H9 (cell line): ENCODE results near the gene OPALIN. TPM values are rescaled to one million over a fixed set of nuclear protein-coding genes. Genes with fewer than 3 reads are reported as not detected.
A peak's percentile ranks its signal among the peaks of the same experiment; 100 is the strongest.

Source experiments
- DNase-seq: peaks from one replicate; pipeline ENCODE4 v3.0.0-alpha.2; 2017
- H2AFZ ChIP-seq: one replicate; pipeline ENCODE4 v1.6.1; 2013; ENCODE audit warnings: mild to moderate bottlenecking, low read length, control low read depth, moderate library complexity
- H2AK5ac ChIP-seq: 2 replicates; pipeline ENCODE4 v1.6.1; 2013; ENCODE audit warnings: low read length, control low read depth, mixed read lengths; ENCODE audit not compliant: insufficient read length
- H2BK120ac ChIP-seq: one replicate; pipeline ENCODE4 v1.6.1; 2013; ENCODE audit warnings: low read depth, mild to moderate bottlenecking, low read length, control low read depth, inconsistent platforms; ENCODE audit not compliant: poor library complexity, severe bottlenecking
- H2BK12ac ChIP-seq: 2 replicates; pipeline ENCODE4 v1.6.1; 2013; ENCODE audit warnings: low read length, control low read depth, mixed read lengths, low read depth; ENCODE audit not compliant: insufficient read length
- H2BK15ac ChIP-seq: 2 replicates; pipeline ENCODE4 v1.6.1; 2013; ENCODE audit warnings: low read depth, low read length, control low read depth
- H2BK20ac ChIP-seq: one replicate; pipeline ENCODE4 v1.6.1; 2013; ENCODE audit warnings: low read depth, mild to moderate bottlenecking, low read length, control low read depth, inconsistent platforms; ENCODE audit not compliant: poor library complexity, severe bottlenecking
- H2BK5ac ChIP-seq: 2 replicates; pipeline ENCODE4 v1.6.1; 2013; ENCODE audit warnings: low read length, control low read depth, mixed read lengths; ENCODE audit not compliant: insufficient read length
- H3K14ac ChIP-seq: 2 replicates; pipeline ENCODE4 v1.6.1; 2013; ENCODE audit warnings: low read length, control low read depth; ENCODE audit not compliant: insufficient read depth
- H3K18ac ChIP-seq: 2 replicates; pipeline ENCODE4 v1.6.1; 2013; ENCODE audit warnings: low read depth, mild to moderate bottlenecking, mixed read lengths, low read length, control low read depth; ENCODE audit not compliant: insufficient read length
- H3K23ac ChIP-seq: 2 replicates; pipeline ENCODE4 v1.6.1; 2013; ENCODE audit warnings: low read length, control low read depth, mixed read lengths, low read depth; ENCODE audit not compliant: insufficient read length
- H3K23me2 ChIP-seq: 2 replicates; pipeline ENCODE4 v1.6.1; 2013; ENCODE audit warnings: low read depth, mild to moderate bottlenecking, mixed read lengths, low read length, control low read depth; ENCODE audit not compliant: insufficient read length, poor library complexity, severe bottlenecking
- H3K27ac ChIP-seq: 2 replicates; pipeline ENCODE4 v1.5.1; 2013; ENCODE audit warnings: low read length, control low read depth, mixed read lengths, low read depth; ENCODE audit not compliant: insufficient read length
- H3K27me3 ChIP-seq: 2 replicates; pipeline ENCODE4 v1.6.1; 2013; ENCODE audit warnings: low read length, control low read depth, inconsistent platforms; ENCODE audit not compliant: insufficient read depth
- H3K4ac ChIP-seq: 2 replicates; pipeline ENCODE4 v1.6.1; 2013; ENCODE audit warnings: low read depth, mild to moderate bottlenecking, control low read depth, inconsistent platforms, low read length, moderate library complexity
- H3K4me1 ChIP-seq: 2 replicates; pipeline ENCODE4 v1.6.1; 2013; ENCODE audit warnings: low read length, control low read depth, inconsistent platforms; ENCODE audit not compliant: insufficient read depth
- H3K4me2 ChIP-seq: 2 replicates; pipeline ENCODE4 v1.6.1; 2013; ENCODE audit warnings: low read length, control low read depth, mixed read lengths; ENCODE audit not compliant: insufficient read length, insufficient read depth
- H3K56ac ChIP-seq: 2 replicates; pipeline ENCODE4 v1.6.1; 2013; ENCODE audit warnings: low read depth, mild to moderate bottlenecking, mixed read lengths, low read length, control low read depth; ENCODE audit not compliant: insufficient read length
- H3K79me1 ChIP-seq: 2 replicates; pipeline ENCODE4 v1.6.1; 2013; ENCODE audit warnings: low read depth, mild to moderate bottlenecking, moderate library complexity, low read length, control low read depth, inconsistent platforms; ENCODE audit not compliant: insufficient read depth, poor library complexity, severe bottlenecking
- H3K79me2 ChIP-seq: 2 replicates; pipeline ENCODE4 v1.6.1; 2013; ENCODE audit warnings: low read length, control low read depth, inconsistent platforms; ENCODE audit not compliant: insufficient read depth
- H3K9ac ChIP-seq: 2 replicates; pipeline ENCODE4 v1.6.1; 2013; ENCODE audit warnings: low read length, control low read depth, mixed read lengths; ENCODE audit not compliant: insufficient read length; ENCODE audit errors: extremely low read depth
- H3K9me3 ChIP-seq: one replicate; pipeline ENCODE4 v1.6.1; 2013; ENCODE audit warnings: low read depth, low read length, inconsistent platforms; ENCODE audit not compliant: control insufficient read depth
- H3T11ph ChIP-seq: one replicate; pipeline ENCODE4 v1.6.1; 2013; ENCODE audit warnings: mild to moderate bottlenecking, low read length, control low read depth, inconsistent platforms
- H4K20me1 ChIP-seq: one replicate; pipeline ENCODE4 v1.6.1; 2013; ENCODE audit not compliant: control insufficient read depth, insufficient read length, insufficient read depth
- H4K5ac ChIP-seq: 2 replicates; pipeline ENCODE4 v1.6.1; 2013; ENCODE audit warnings: low read depth, mild to moderate bottlenecking, mixed read lengths, low read length, control low read depth; ENCODE audit not compliant: insufficient read length
- H4K8ac ChIP-seq: replicated peaks from 2 replicates; pipeline ENCODE4 v1.6.1; 2013; ENCODE audit warnings: low read length, control low read depth, mixed read lengths, low read depth; ENCODE audit not compliant: insufficient read length
- H4K91ac ChIP-seq: 2 replicates; pipeline ENCODE4 v1.6.1; 2013; ENCODE audit warnings: low read depth, mild to moderate bottlenecking, moderate library complexity, mixed read lengths, low read length, control low read depth; ENCODE audit not compliant: insufficient read length
- H3K27ac Mint-ChIP-seq, 3 experiments: 2 replicates in 2 of 3; 3 replicates in 1 of 3; pipeline ENCODE4 v1.8.0; 2020 to 2021; ENCODE audit warnings: mixed read lengths in 3 of 3, mild to moderate bottlenecking in 1 of 3, moderate library complexity in 1 of 3
- H3K27me3 Mint-ChIP-seq: 2 replicates; pipeline ENCODE4 v1.8.0; 2021; ENCODE audit warnings: low read depth, mild to moderate bottlenecking, moderate library complexity, mixed read lengths
- H3K36me3 Mint-ChIP-seq, 3 experiments: 2 replicates in 2 of 3; 3 replicates in 1 of 3; pipeline ENCODE4 v1.8.0; 2020 to 2021; ENCODE audit warnings: low read depth in 3 of 3, mixed read lengths in 3 of 3; ENCODE audit not compliant: insufficient read depth in 1 of 3
- H3K4me1 Mint-ChIP-seq, 2 experiments: 2 replicates each; pipeline ENCODE4 v1.8.0; 2020; ENCODE audit warnings: mixed read lengths in 2 of 2
- H3K4me3 Mint-ChIP-seq, 2 experiments: 2 replicates in 1 of 2; 3 replicates in 1 of 2; pipeline ENCODE4 v1.8.0; 2020 to 2021; ENCODE audit warnings: mild to moderate bottlenecking in 2 of 2, mixed read lengths in 2 of 2, moderate library complexity in 1 of 2
- H3K9me3 Mint-ChIP-seq, 2 experiments: 2 replicates in 1 of 2; 3 replicates in 1 of 2; pipeline ENCODE4 v1.8.0; 2020; ENCODE audit warnings: mild to moderate bottlenecking in 2 of 2, mixed read lengths in 2 of 2, moderate library complexity in 1 of 2
- WGBS: extraction: QIAGEN DNeasy Blood & Tissue Kit; methylation state at CpG from one replicate; pipeline ENCODE4 v1.1.7; 2013; ENCODE audit warnings: missing lambda C conversion rate, low lambda C conversion rate, mixed read lengths; ENCODE audit not compliant: insufficient read length; ENCODE audit errors: extremely low coverage; 5-methylcytosine and 5-hydroxymethylcytosine counted together
- total RNA-seq: library from RNA; stranded (reverse); gene quantifications from 2 replicates; pipeline ENCODE4 v1.2.1, GENCODE V29; 2021
- TF ChIP-seq, protein P1 (sequence below): fragments of 200-600 bp; sonication (generic); conservative IDR thresholded peaks from 3 replicates; pipeline ENCODE4 v1.8.0; 2021; ENCODE audit warnings: antibody characterized with exemption, mild to moderate bottlenecking

Gene OPALIN
- total RNA-seq, 1 experiment from 2014 or later = not detected

DNA sequence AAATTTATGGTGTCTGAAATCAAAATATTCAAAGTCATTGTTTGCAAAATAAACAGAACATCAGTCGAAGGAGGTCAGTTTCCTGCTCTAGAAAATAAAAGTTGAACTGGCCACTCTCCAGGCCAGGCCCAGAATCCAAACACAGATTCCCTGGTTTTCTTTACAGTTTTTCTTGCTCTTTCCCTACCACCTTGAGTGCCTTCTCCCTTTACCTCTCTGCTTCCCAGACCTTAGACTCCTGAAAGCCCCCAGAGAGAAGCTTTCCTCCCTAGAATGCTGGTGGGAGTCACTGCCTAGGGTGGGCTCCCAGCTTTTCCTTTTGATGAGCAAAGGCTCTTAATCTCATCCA lies 48.5 kb downstream of the OPALIN start:
- Mint-ChIP-seq H3K4me3 (peak overlapping the region; percentile 5 to 36; a peak in 3 of 5 replicates), H3K27ac (peak overlapping the region; percentile 97 to 99 (median 99)), H3K27me3 (no peaks in the 10 kb centered on the region), H3K4me1 (peaks cover 55 to 60% of the 10 kb centered on the region in 2 experiments), H3K9me3 (no peaks in the 10 kb centered on the region), H3K36me3 (no peaks in the 10 kb centered on the region)
- no peak overlapping the region for H4K8ac ChIP-seq
- H2BK120ac ChIP-seq = no peak overlapping the region
- peak overlapping the region; percentile 88 for H3K27ac ChIP-seq
- H3K23ac ChIP-seq = no peak overlapping the region
- peak overlapping the region; percentile 94 for H2AK5ac ChIP-seq
- no peak overlapping the region for H3K9ac ChIP-seq
- DNase-seq = no peak
- H3K79me1 ChIP-seq = no peaks in the 10 kb centered on the region
- H3K79me2 ChIP-seq = no peaks in the 10 kb centered on the region
- H2BK5ac ChIP-seq = peak overlapping the region; percentile 98
- peak overlapping the region; percentile 84 for H2BK20ac ChIP-seq
- no peak overlapping the region for H3T11ph ChIP-seq
- H2BK15ac ChIP-seq = no peak overlapping the region
- no peaks in the 10 kb centered on the region for H3K23me2 ChIP-seq
- H3K27me3 ChIP-seq = no peaks in the 10 kb centered on the region
- H4K5ac ChIP-seq = no peak overlapping the region
- TF ChIP-seq, protein P1, sequence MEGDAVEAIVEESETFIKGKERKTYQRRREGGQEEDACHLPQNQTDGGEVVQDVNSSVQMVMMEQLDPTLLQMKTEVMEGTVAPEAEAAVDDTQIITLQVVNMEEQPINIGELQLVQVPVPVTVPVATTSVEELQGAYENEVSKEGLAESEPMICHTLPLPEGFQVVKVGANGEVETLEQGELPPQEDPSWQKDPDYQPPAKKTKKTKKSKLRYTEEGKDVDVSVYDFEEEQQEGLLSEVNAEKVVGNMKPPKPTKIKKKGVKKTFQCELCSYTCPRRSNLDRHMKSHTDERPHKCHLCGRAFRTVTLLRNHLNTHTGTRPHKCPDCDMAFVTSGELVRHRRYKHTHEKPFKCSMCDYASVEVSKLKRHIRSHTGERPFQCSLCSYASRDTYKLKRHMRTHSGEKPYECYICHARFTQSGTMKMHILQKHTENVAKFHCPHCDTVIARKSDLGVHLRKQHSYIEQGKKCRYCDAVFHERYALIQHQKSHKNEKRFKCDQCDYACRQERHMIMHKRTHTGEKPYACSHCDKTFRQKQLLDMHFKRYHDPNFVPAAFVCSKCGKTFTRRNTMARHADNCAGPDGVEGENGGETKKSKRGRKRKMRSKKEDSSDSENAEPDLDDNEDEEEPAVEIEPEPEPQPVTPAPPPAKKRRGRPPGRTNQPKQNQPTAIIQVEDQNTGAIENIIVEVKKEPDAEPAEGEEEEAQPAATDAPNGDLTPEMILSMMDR = no peak
- peaks cover 12% of the 10 kb centered on the region; the same call in 1 of the 2 replicates for H3K4me1 ChIP-seq
- no peaks in the 10 kb centered on the region for H3K9me3 ChIP-seq
- no peak overlapping the region for H4K91ac ChIP-seq
- WGBS = no CpG with 5 or more reads among the region's 1 CpG
- H4K20me1 ChIP-seq = no peaks in the 10 kb centered on the region
- H2BK12ac ChIP-seq = peak overlapping the region; percentile 96
- H3K4me2 ChIP-seq = peak overlapping the region; percentile 8
- peak overlapping the region; percentile 86 for H3K18ac ChIP-seq
- no peak overlapping the region for H2AFZ ChIP-seq
- H3K4ac ChIP-seq = no peak overlapping the region
- no peak overlapping the region for H3K56ac ChIP-seq
- no peak overlapping the region for H3K14ac ChIP-seq
